GM18907 (cell line): ENCODE results near the gene PIK3R6.

ENCODE experiments used
- ATAC-seq: cut with Tn5 transposase; IDR thresholded peaks from one replicate; pipeline ENCODE4 v1.9.1; 2021; ENCODE audit warnings: mild to moderate bottlenecking, moderate library complexity; ENCODE audit not compliant: unreplicated experiment

Gene PIK3R6

DNA sequence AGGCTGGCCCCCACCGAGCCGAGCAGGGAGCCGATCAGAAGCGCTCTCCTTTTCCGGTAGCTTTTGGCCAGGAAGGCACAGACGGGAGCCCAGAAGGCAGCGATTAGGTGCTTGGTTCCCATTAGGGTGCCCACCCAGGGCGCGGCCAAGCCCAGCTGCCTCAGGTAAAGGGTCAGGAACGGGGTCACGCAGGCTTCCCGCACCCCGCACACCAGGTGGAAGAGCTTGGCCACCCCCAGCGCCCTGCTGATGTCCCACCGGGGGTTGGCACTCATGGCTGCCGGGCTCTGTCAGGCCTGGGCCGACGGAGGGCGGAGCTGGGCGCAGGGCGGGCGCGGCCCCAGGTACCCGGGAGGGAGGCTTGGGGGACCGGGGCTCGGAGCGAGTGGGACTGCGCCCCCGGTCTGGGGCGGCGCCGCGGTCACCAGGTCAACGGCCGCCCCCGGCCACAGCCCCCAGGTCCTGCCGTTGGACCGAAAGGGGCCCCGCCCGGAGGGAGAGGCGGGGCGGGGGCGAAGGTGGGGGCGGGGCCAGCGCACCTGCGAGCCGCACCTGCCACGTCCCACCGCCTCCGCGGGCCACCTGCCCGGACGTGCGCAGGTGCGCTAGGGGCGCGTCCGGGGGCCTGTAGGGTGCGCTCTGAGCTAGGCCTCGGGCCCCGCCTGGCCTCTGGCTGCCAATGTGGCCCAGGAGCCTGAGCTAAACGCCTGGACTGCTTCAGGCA, 68.5 kb downstream of the PIK3R6 start, which contains the start of gene MFSD6L:
Gene MFSD6L (minus strand): TSS at position 520 of the 724 bp plus-strand sequence. CDS start 245 bp downstream, at position 275.
- ATAC-seq, result no peak

DNA sequence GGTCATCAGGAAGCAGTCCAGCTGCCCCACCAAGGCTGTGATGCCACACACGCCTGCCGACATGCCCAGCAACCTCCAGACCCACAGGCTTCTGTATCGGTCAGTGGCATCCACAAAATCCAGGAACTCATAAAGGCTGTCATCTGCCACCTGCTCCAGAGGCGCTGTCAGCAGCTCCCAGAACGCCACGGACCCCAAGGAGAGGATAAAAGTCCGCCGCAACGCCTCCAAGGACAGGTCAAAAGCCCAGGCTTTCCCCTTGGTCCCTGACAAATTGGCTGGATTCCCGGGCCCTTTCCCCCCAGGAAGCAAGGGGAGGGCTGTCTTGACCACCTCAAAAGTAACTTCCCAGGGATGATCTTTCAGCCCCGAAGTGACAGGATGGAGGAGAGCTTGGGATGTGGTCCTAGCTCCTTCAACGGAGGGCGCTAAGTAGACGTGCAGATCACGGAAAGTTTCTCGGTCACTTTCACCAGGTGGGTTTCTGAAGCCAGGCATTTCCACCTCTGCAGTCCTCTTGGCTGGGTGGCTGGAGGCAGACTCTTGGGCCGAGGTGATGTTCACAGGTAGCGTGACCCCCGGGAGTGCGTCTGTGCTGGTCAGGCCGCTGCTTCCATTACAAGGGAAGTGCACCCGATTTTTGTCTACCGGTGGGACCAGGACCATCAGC, 69.2 kb downstream of the PIK3R6 start:
- ATAC-seq, result no peak

DNA sequence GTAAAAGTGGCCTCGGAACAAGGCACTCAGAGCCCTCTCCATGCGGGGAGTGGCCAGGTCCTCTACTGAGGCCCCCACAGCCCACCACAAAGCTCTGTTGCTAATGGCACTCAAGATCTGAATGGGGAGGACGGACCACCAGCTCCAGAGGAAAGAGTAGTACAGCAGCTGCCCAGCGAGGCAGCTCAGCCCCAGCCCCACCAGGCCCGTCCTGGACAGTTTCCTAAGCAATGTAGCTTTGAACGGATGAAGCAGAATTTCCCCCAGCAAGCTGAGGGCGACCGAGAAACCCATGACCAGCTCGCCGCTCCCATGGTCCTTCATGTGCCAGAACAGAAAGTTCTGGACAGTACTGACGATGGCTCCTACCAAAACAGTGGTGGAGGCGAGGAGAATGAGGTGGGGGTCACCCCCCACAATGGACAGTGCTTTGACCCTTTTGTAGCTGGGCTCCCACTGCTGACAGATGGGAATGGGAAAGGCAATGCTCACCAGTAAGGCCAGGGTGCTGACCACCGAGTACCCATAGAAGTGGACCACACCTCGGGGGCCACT, 69.8 kb downstream of the PIK3R6 start:
- ATAC-seq, result no peak

DNA sequence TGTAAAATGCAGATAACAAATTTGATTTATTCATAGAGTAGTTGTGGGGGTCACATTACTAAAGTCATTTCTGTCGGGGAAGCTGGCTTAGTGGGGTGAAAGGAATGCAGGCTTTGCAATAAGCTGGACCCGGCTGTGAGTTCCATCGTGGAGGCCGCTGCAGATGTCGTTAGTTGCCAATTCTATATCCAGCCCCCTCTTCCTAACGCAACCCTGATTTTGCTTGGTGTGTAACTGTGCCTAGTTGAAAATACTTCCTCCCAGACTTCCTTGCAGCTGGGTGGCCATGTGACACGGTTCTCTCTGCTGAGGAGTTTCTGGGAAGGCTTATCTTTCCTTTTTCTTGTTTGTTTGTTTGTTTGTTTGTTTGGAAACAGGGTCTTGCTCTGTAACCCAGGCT, 72.8 kb downstream of the PIK3R6 start:
- ATAC-seq, result no peak

DNA sequence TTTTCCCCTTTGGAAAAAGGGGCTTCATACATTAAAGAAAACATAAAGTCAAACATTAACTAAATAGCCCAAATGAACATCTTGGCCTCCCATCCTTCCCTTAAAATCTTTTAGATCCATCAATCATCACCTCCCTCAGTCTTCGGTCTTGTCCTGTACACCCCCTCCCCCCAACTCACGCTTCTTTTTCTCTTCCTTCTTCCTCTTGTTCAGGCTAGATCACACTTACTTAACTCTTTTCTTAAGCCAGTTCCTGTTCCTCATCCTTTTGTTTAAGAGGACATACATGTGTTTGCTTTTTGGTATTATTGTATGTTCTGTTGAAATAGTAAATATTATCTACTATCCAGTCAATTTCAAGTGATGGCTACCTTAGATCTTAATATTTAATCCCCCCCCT, 73.8 kb downstream of the PIK3R6 start:
- ATAC-seq, result no peak

DNA sequence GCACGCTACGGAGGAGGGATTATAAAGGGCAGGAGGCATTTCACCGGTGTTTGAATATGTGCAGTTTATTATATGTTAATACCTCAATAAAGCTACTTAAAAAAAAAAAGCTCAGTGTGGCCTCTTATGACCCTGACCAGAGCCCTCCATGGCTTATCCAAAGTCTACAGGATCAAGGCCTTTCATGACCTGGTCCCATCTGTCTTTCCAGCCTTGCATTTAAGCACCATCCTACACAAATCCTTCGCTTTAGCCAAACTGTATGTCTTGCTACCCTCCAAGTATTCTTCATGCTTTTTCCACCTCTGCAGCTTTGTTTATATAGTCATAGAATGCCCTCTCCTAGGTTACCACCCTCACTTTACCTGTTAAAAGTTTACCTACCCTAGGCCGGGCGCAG, 74.8 kb downstream of the PIK3R6 start:
- ATAC-seq, result no peak

DNA sequence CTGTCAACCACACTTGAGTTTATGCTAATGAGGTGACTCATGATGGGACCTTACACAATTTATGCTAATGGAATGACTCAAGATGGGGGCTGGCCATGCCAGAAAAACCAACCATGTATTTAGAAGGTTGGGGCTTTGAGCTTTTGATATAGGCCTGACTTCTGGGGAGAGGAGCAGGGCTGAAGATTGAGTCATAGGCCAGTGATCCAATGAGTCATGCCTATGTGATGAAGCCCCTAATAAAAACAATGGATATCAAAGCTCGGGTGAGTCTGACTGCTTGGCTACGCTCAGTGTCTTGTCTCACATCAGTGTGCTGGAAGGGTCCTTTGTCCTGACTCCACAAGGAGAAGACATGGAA, 75.6 kb downstream of the PIK3R6 start:
- ATAC-seq, result no peak

DNA sequence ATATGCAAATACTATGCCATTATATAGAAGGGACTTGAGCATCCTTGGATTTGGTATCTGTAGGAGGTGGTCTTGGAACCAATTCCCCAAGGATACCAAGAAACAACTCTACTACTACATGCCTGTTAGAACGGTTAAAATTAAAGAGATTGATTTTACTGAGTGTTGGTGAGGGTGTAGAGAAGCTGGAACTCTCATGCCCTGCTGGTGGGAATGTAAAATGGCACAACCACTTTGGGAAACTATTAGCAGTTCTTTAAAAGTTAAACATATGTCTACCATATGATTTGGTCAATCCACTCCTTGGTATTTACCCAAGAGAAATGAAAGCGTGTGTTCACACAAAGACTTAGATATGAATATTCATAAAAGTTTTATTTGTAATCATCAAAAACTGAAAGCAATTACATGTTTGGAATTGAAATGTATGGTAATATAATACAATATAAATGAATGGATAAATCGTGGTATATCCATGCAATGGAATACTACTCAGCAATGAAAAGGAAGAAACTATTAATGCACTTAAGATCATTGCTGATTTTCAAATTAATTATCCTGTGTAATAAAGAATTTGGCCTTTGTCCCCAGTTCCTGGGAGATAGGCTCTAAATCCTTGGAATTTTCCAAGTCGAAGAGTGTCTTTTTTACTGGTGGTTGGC, 76.1 kb downstream of the PIK3R6 start:
- no peak for ATAC-seq

DNA sequence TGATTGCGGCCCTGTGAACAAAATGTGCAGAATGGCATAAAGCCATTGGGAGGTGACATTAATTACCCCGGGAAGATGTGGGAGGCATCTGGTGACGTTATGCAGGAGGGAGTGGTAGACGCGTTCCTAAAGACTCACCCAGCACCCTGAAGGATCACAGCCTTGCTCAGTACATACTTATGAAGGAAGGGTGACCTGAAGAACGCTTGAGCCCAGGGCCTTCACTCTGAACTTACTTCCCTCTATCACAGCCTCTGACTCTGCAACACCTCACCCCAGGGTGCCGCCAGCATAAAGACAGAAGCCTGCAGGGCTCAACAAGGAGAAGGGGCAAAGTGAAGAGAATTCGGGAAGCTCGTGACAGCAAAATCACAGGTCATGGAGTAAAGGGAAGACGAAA, 77.7 kb downstream of the PIK3R6 start:
- no peak for ATAC-seq

DNA sequence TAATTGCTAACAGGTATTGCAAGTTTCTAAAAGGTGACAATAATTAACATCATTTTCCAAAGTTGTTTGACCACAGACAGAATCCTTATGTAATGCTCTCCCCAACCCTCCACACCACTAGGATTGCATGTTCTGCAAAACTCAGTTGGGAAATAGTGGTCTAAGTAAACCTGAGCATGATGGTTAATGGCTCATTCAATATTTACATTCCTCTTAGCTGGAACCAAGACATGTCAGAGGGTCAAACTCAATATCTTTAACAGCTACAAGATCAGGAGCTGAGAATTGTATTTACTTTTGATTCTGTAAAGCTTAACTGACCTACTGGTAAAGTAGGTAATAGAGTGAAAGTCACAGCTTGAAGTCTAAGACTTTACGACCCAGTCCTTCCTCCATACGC, 78.5 kb downstream of the PIK3R6 start:
- ATAC-seq, result no peak

DNA sequence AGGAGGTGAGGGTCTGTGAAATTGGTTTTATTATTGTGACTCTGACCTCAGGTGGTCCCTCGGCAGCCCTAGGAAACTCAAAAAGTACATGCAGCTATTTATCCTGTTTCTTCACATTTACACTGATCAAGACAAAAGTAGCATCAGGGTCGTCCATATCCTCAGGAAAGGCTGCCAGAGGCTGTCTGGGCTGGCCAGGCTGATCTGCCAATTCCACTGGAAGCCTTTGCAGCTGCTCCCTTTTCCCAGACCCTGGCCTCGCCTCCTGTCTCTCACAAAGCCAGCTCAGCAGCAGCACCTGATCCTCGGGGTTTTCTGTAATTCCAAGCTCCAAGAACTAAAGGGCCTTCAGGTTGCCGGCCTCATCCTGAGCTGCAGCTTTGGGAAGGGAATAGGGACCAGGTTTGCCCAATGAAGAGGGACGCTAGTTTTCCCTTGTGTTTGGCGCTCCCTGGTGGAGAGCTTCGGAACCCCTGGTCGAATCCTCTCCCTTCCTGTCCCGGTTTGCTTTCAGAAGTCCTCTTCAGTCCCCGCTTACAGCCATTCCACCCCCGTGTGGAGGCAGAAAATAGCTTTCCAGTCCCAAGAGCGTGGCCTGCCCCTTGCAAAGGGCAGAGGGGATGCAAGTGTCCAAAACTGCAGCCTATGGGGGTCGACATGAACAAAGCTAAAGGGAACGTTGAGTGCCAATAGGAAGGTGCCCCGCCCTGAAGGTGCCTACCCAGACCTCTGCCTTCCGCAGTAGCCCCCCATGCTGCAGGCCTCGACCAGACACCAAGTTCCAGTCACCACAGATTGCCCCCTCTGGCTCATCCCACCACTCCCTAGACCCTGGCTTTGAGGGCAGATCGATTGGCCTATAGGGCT, 81.7 kb downstream of the PIK3R6 start:
- ATAC-seq, result no peak

DNA sequence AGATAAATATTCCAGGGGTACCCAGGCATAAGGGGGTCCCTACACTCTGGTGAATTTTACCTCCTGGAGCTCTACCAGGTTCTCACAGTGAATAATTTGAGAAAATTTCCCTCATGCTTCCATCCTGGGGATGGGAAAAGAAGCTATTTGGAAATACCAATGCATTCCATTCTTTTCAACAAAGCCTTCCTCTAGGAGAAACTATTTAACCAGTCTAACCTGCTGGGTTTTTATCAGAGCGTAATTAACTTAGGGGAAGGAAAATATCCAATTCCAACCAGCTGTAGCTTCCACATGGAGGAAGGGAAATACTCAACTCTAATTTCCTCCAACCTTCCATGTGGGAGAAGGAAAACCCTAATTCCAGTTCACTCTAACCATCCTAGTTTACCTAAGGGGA, 85.3 kb downstream of the PIK3R6 start:
- no peak for ATAC-seq

DNA sequence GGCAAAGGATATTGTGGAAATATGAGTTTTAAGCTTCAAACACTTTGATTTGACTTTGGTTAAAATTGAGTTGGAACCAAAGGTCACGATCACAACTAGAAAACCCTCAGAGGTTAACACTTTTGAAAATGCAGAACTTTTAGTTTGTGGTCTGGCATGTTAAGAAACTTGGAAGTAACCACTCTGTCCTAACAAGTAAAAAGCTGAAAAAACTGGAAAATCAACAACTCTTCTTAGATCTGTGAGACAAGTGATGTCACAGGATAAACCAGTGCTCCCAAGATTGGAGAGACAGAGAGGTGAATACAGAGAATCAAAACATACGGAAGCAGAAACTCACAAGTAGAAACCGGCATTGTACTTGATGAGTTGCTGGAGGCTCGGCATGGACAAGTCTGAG, 85.7 kb downstream of the PIK3R6 start:
- no peak for ATAC-seq

DNA sequence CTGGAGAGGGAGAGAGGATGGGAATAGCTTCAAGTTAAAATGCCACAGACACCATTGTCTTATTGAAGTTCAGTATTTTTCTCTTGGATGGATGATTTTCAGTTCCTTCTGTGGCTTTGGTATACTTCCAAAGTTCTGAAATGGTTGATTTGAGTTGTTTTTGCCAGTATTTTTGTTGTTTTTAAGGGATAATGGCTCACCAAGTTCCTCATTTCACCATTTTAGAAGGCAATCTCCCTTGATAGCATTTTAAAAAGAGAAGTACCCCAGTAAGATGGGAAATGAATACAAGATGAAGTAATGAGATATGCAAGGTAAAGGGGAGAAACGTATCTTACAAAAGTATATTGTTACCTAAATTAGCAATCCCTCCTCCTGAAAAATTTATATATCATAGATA, 90.6 kb downstream of the PIK3R6 start:
- no peak for ATAC-seq

DNA sequence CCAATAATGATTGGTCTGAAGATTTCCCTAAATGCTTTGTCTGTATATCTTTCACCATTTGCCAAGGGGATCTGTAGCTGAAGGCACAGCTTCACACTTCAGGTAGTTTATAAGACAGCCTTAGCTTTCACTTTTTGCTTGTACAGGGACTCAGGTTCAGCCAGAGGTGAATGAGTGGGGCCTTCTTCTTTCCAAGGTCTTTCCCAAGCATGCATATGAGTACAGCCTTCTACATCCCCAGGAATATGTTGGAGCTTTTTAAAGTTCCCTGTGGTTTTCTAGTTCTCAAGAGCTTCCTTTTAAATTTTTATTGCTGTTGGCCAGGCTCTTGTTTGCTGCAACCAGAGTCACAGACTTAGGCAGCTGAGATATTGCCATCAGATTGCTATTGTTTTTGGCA, 91.2 kb downstream of the PIK3R6 start:
- ATAC-seq, result no peak

DNA sequence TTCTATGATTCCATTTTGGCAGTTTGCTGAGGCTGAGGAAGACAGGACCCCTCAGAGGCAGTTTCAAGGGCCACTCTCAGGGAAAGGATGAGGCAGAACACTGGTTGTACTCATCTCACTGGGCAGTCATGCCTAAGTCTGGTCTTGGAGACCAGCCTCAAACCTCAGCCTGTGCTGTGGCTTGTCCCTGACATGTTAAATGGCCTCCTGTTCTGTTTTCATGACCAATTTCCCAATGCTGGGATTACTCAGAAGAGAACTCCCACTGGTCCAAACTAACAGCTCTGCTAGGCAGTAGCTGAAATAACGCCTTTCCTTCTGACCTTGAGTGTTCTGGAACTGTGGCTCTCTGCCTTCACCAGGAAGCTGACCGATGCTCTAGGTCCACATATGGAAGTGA, 100.7 kb downstream of the PIK3R6 start:
- no peak for ATAC-seq

DNA sequence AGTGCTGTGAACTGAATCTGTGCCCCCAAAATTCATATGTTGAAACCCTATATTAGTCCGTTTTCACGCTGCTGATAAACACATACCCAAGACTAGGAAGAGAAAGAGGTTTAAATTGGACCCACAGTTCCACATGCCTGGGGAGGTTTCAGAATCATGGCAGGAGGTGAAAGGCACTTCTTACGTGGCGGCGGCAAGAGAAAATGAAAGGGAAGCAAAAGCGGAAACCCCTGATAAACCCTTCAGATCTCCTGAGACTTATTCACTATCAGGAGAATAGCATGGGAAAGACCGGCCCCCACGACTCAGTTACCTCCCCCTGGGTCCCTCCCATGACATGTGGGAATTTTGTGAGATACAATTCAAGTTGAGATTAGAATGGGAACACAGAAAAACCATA, 105.5 kb downstream of the PIK3R6 start:
- ATAC-seq, result no peak

DNA sequence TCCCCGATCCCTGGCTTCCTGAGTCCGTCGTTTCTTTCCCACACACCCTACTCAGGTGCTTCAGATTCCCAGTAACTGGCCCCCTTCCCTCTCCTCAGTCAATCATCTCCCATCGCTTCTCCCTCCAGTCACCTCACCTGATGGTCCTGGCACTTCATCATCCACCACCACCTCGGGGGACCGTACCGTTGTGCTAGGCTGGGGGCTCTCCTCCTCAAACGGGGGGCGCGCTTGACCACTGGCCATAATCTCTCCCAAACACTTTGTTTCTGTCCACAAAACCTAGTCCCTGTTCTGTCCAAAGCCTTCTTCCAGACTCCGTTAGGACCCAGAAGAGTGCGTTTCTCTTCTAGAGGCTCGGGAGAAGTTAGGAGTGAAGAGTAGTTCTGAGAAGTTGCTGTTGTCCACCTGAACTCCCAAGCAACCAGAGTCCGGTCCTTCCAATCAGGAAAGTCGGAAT, 109.3 kb downstream of the PIK3R6 start, which contains the start of gene SPDYE4:
Gene SPDYE4 (minus strand): TSS at position 410 of the 460 bp plus-strand sequence. CDS start 164 bp downstream, at position 246.
- ATAC-seq, result no peak

DNA sequence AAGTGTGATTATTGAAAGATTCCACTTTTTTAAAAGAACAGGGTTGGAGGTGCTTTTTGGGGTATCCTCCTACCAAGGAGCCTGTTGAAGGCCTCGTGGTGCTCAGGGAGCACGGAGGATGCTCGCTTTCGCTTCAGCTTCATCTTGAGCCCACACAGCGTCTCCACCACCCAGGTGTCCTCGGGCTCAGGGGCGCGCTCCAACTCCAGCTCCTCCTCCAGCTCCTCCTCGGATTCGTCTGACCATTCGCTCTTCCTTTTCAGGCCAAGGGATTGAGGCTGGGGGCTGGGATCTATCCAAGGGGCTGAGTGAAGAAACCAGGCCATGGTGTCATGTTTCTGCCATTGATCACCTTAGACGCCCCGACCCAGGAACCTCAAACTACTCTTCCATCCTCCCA, 110.3 kb downstream of the PIK3R6 start:
- no peak for ATAC-seq

DNA sequence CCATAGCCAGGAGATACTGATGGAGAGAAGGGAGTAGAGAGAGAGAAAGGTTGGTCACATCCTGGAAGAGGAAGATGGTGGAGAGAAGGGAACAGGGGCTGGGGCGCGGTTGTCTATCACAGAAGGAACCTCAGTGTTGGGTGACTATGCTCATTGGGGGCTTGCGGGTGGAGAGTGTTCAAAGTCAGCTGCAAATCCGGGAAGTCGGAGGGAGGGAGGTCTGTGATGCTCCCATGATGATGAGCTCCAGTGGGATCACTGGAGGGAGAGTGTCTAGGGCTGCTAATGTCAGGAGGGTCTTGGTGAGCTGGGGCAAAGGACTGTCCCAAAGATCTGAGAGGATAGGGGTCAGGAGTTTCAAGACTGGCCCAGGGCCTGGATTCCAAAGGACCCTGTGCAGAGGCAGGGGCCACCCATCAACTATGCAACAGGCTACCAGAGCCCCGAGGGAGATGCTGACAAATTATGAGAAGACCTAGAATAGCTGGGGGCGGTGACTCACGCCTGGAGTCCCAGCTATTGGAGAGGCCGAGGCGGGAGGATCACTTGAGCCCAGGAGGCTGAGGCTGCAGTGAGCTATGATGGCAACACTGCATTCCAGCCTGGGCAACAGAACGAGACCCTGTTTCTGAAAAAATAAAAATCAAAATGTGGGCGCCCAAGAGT, 111.8 kb downstream of the PIK3R6 start:
- ATAC-seq, result no peak
